Measurements from ENCODE around the gene SCLT1. TPM values are rescaled to one million over a fixed set of nuclear protein-coding genes. Genes with fewer than 3 reads are reported as not detected.

The SCLT1 gene
- polyA plus RNA-seq, 3 donors = 14.8 to 20.1 (median 17.9) TPM

GRCh38 chr4:128869776-128870509, 223.4 kb downstream of the SCLT1 start:
- no peak overlapping the region for H2AFZ ChIP-seq (ENCODE audit: insufficient read depth, low read depth, low read length, poor library complexity, severe bottlenecking)
- DNase-seq = no peak
- Mint-ChIP-seq H3K27me3 (ENCODE audit: low read depth in 3 of 3) (no peaks in the 10 kb centered on the region), H3K36me3 (peaks cover 64 to 82% of the 10 kb centered on the region in 2 donors), H3K4me1 (peaks cover 11% of the 10 kb centered on the region), H3K9me3 (no peaks in the 10 kb centered on the region), H3K4me3 (no peak overlapping the region), H3K27ac (peak overlapping the region in 3 of 7 donors; percentile 30 to 61 (median 53))
- no peaks in the 10 kb centered on the region for H3K9me3 ChIP-seq (replicated peaks in 1 of 2; ENCODE audit: control insufficient read depth in 1 of 2, insufficient read depth in 1 of 2, low read length in 2 of 2)
- intact Hi-C loops (cut with micrococcal nuclease) = loop anchor here in 1 of 2 donors (10.0 kb wide), 1 partner anchor 415 kb away; no protein-coding TSS in a partner anchor
- no peak overlapping the region for H3K4me3 ChIP-seq (replicated peaks in 1 of 3; ENCODE audit: low read depth in 2 of 3, low read length in 3 of 3)
- WGBS (ENCODE audit: insufficient coverage) = 88% methylated on average over 1 of the region's 2 CpGs
- no peak for TF ChIP-seq CTCF (IDR thresholded peaks at IDR 0.05)
- no peaks in the 10 kb centered on the region for H3K79me2 ChIP-seq (ENCODE audit: insufficient read depth, low read length)
- H3K27me3 ChIP-seq (ENCODE audit: control insufficient read depth in 2 of 2, insufficient read depth in 2 of 2, low read length in 2 of 2) = no peaks in the 10 kb centered on the region
- no peak overlapping the region for H3K9ac ChIP-seq (ENCODE audit: insufficient read depth, low read length, poor library complexity, severe bottlenecking)
- no peaks in the 10 kb centered on the region for H4K20me1 ChIP-seq (ENCODE audit: insufficient read depth, low read length)
- peak overlapping the region in 1 of 2 donors; percentile 60 for H3K27ac ChIP-seq (ENCODE audit: low read depth in 1 of 2, low read length in 2 of 2)
- peaks cover 39 to 90% of the 10 kb centered on the region in 2 donors for H3K36me3 ChIP-seq (replicated peaks in 1 of 2; ENCODE audit: control insufficient read depth in 1 of 2, insufficient read depth in 2 of 2, low read length in 2 of 2)
- no peak overlapping the region for H3K4me2 ChIP-seq (replicated peaks; ENCODE audit: extremely low read depth, low read length, poor library complexity, severe bottlenecking)
- H3K4me1 ChIP-seq (ENCODE audit: control insufficient read depth in 1 of 2, insufficient read depth in 2 of 2, low read length in 2 of 2) = peaks cover 5 to 9% of the 10 kb centered on the region in 2 donors

- Histone ChIP-seq H3K4me3 (replicated peaks in 1 of 3; ENCODE audit: low read depth in 2 of 3, low read length in 3 of 3) (no peak overlapping the region), H3K4me1 (ENCODE audit: control insufficient read depth in 1 of 2, insufficient read depth in 2 of 2, low read length in 2 of 2) (peaks cover 5 to 9% of the 10 kb centered on the region in 2 donors), H3K27ac (ENCODE audit: low read depth in 1 of 2, low read length in 2 of 2) (peak overlapping the region in 1 of 2 donors; percentile 60), H4K20me1 (ENCODE audit: insufficient read depth, low read length) (no peaks in the 10 kb centered on the region), H3K4me2 (replicated peaks; ENCODE audit: extremely low read depth, low read length, poor library complexity, severe bottlenecking) (no peak overlapping the region), H3K27me3 (ENCODE audit: control insufficient read depth in 2 of 2, insufficient read depth in 2 of 2, low read length in 2 of 2) (no peaks in the 10 kb centered on the region), H3K9me3 (replicated peaks in 1 of 2; ENCODE audit: control insufficient read depth in 1 of 2, insufficient read depth in 1 of 2, low read length in 2 of 2) (no peaks in the 10 kb centered on the region), H3K9ac (ENCODE audit: insufficient read depth, low read length, poor library complexity, severe bottlenecking) (no peak overlapping the region), H3K79me2 (ENCODE audit: insufficient read depth, low read length) (peaks cover 2% of the 10 kb centered on the region), H3K36me3 (replicated peaks in 1 of 2; ENCODE audit: control insufficient read depth in 1 of 2, insufficient read depth in 2 of 2, low read length in 2 of 2) (peaks cover 32 to 85% of the 10 kb centered on the region in 2 donors), H2AFZ (ENCODE audit: insufficient read depth, low read depth, low read length, poor library complexity, severe bottlenecking) (no peak overlapping the region)
- Mint-ChIP-seq H3K36me3 (peaks cover 61 to 71% of the 10 kb centered on the region in 2 donors), H3K4me1 (peaks cover 11% of the 10 kb centered on the region), H3K27me3 (ENCODE audit: low read depth in 3 of 3) (no peaks in the 10 kb centered on the region), H3K9me3 (no peaks in the 10 kb centered on the region), H3K27ac (peak overlapping the region in 2 of 7 donors; percentile 3 to 21), H3K4me3 (no peak overlapping the region)
- WGBS (ENCODE audit: insufficient coverage) = no CpG with 5 or more reads among the region's 3 CpGs
- no peak for TF ChIP-seq CTCF (IDR thresholded peaks at IDR 0.05)
- intact Hi-C loops (cut with micrococcal nuclease) = loop anchor here in 1 of 2 donors (10.0 kb wide), 1 partner anchor 414 kb away; no protein-coding TSS in a partner anchor
- DNase-seq = no peak
Observed at GRCh38 chr4:128868758-128869157, 224.6 kb downstream of the SCLT1 start.
